H1 (cell line): ENCODE data around the gene CAP2. TPM values are rescaled to one million over a fixed set of nuclear protein-coding genes. Genes with fewer than 3 reads are reported as not detected.

Source experiments
- CBX8 ChIP-seq: fragments of 300-800, 300-1000 bp; sonication (generic); IDR thresholded peaks from 2 replicates; pipeline ENCODE4 v1.7.1; 2016; ENCODE audit warnings: low read depth, low read length, borderline replicate concordance
- polyA plus RNA-seq, 7 experiments: library from polyadenylated mRNA; depleted of rRNA in 3 of 7; stranded (reverse) in 5 of 7; unstranded in 2 of 7; fragments of >200 nt in 5 of 7; fragments of 200-250 nt in 2 of 7; gene quantifications; 1 replicate in 5 of 7; 2 replicates in 1 of 7; 4 replicates in 1 of 7; pipeline versions ENCODE4 v1.2.1 to v1.2.3, GENCODE V29; 2011 to 2013; ENCODE audit warnings: missing spikeins in 2 of 7, mixed read lengths in 2 of 7
- total RNA-seq: library from RNA; stranded (reverse); fragmentation: NEBNext Ultra II Directional; extraction: Animal tissue kit (Norgen Biotek cat#: 25700); gene quantifications from 2 replicates; pipeline ENCODE4 v1.2.1, GENCODE V29; 2021

The CAP2 gene
- total and polyA plus RNA-seq, 2 of the 8 experiments (the other 6 are each of a cell fraction or from before 2014, with no cell fraction given) = 7.2 to 10.0 TPM

- TF ChIP-seq CBX8 = no peak
Observed at GRCh38 chr6:17485946-17486345, 92.6 kb downstream of the CAP2 start (continued).
